KMS-11 (cell line): ENCODE data around the gene SLC16A7.

Source experiments
- H2AFZ ChIP-seq: fragments of 200-600 bp; sonication (generic); 2 replicates; pipeline ENCODE4 v1.6.1; 2016; ENCODE audit warnings: antibody characterized with exemption, mixed run types, low read depth
- H3K27ac ChIP-seq: fragments of 200-600 bp; sonication (generic); 2 replicates; pipeline ENCODE4 v1.6.1; 2016; ENCODE audit warnings: mild to moderate bottlenecking, mixed run types
- H3K27me3 ChIP-seq: fragments of 200-600 bp; sonication (generic); 2 replicates; pipeline ENCODE4 v1.6.1; 2017; ENCODE audit warnings: mild to moderate bottlenecking, low read depth, mixed run types, moderate library complexity; ENCODE audit not compliant: insufficient read depth
- H3K36me3 ChIP-seq: fragments of 200-600 bp; sonication (generic); 2 replicates; pipeline ENCODE4 v1.6.1; 2017; ENCODE audit warnings: mild to moderate bottlenecking, mixed run types; ENCODE audit not compliant: insufficient read depth
- H3K4me1 ChIP-seq: fragments of 200-600 bp; sonication (generic); 2 replicates; pipeline ENCODE4 v1.6.1; 2016; ENCODE audit warnings: mild to moderate bottlenecking, low read depth, mixed run types; ENCODE audit not compliant: poor library complexity, severe bottlenecking
- H3K4me2 ChIP-seq: fragments of 200-600 bp; sonication (generic); 2 replicates; pipeline ENCODE4 v1.7.0; 2016; ENCODE audit warnings: mild to moderate bottlenecking, mixed run types
- H3K4me3 ChIP-seq: fragments of 200-600 bp; sonication (generic); IDR thresholded peaks from 2 replicates; pipeline ENCODE4 v1.6.1; 2017; ENCODE audit warnings: low read depth, low read length, mixed read lengths; ENCODE audit not compliant: insufficient read depth
- H3K79me2 ChIP-seq: fragments of 200-600 bp; sonication (generic); 2 replicates; pipeline ENCODE4 v1.6.1; 2016; ENCODE audit warnings: low read depth, mixed run types; ENCODE audit not compliant: insufficient read depth
- H3K9ac ChIP-seq: fragments of 200-600 bp; sonication (generic); 2 replicates; pipeline ENCODE4 v1.6.1; 2016; ENCODE audit warnings: mild to moderate bottlenecking, mixed run types
- H4K20me1 ChIP-seq: fragments of 200-600 bp; sonication (generic); 2 replicates; pipeline ENCODE4 v1.6.1; 2016; ENCODE audit warnings: mild to moderate bottlenecking, mixed run types; ENCODE audit not compliant: insufficient read depth
- TF ChIP-seq, protein P1 (sequence below): fragments of 200-600 bp; sonication (generic); conservative IDR thresholded peaks from 2 replicates; pipeline ENCODE4 v1.6.1; 2017; ENCODE audit warnings: low read depth, mild to moderate bottlenecking, antibody characterized with exemption, low read length, moderate library complexity, mixed read lengths

Gene SLC16A7

DNA sequence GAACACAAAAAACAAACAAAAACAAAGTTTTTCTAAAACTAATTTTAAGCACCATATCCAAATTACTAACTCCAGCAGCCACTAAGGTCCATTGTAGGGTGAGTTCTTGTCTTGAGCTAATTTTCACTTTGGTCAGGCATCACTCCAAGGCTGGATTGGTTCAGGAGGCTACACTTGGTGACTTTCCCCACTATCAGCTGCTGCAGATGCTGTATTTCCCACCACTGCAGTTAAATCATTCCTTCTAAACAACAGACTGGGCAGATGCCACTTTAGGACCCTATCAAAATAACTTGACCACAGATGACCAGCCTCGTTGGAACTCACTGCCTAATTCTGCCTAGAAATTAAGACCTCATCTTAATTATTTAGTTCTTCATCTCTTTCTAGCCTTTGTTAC is 140.5 kb downstream of the SLC16A7 start:
- TF ChIP-seq, protein P1, sequence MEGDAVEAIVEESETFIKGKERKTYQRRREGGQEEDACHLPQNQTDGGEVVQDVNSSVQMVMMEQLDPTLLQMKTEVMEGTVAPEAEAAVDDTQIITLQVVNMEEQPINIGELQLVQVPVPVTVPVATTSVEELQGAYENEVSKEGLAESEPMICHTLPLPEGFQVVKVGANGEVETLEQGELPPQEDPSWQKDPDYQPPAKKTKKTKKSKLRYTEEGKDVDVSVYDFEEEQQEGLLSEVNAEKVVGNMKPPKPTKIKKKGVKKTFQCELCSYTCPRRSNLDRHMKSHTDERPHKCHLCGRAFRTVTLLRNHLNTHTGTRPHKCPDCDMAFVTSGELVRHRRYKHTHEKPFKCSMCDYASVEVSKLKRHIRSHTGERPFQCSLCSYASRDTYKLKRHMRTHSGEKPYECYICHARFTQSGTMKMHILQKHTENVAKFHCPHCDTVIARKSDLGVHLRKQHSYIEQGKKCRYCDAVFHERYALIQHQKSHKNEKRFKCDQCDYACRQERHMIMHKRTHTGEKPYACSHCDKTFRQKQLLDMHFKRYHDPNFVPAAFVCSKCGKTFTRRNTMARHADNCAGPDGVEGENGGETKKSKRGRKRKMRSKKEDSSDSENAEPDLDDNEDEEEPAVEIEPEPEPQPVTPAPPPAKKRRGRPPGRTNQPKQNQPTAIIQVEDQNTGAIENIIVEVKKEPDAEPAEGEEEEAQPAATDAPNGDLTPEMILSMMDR, result no peak
- Histone ChIP-seq H3K79me2 (no peaks in the 10 kb centered on the region), H3K4me3 (no peak overlapping the region), H3K36me3 (no peaks in the 10 kb centered on the region), H3K4me2 (no peak overlapping the region), H4K20me1 (no peaks in the 10 kb centered on the region), H3K27me3 (no peaks in the 10 kb centered on the region), H3K9ac (no peak overlapping the region), H2AFZ (no peak overlapping the region), H3K27ac (no peak overlapping the region), H3K4me1 (peaks cover 3% of the 10 kb centered on the region)

DNA sequence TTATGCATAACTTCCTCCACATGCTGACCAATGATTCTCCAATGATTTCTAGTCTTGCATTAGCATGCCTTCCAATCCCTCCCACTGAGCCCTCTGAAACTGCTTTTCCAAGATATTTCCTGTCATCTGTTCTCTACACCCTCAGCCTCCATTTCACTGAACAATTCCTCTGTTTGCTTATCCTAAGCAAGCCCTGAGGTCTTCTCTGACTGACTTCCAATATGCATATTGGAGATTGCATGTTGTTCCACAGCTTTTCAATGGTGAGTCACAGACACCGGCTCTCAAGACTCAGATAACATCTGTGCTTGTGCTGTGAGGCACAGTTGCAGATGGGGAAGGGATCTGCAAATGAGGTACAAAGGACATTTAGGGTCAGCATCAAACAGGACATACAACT is 141.0 kb downstream of the SLC16A7 start:
- H3K4me3 ChIP-seq, result no peak overlapping the region
- H3K9ac ChIP-seq, result no peak overlapping the region
- H3K36me3 ChIP-seq, result no peaks in the 10 kb centered on the region
- no peak overlapping the region for H3K27ac ChIP-seq
- H3K27me3 ChIP-seq, result no peaks in the 10 kb centered on the region
- no peaks in the 10 kb centered on the region for H4K20me1 ChIP-seq
- peaks cover 3% of the 10 kb centered on the region for H3K4me1 ChIP-seq
- H2AFZ ChIP-seq, result no peak overlapping the region
- no peaks in the 10 kb centered on the region for H3K79me2 ChIP-seq
- H3K4me2 ChIP-seq, result no peak overlapping the region
- TF ChIP-seq, protein P1, result no peak

DNA sequence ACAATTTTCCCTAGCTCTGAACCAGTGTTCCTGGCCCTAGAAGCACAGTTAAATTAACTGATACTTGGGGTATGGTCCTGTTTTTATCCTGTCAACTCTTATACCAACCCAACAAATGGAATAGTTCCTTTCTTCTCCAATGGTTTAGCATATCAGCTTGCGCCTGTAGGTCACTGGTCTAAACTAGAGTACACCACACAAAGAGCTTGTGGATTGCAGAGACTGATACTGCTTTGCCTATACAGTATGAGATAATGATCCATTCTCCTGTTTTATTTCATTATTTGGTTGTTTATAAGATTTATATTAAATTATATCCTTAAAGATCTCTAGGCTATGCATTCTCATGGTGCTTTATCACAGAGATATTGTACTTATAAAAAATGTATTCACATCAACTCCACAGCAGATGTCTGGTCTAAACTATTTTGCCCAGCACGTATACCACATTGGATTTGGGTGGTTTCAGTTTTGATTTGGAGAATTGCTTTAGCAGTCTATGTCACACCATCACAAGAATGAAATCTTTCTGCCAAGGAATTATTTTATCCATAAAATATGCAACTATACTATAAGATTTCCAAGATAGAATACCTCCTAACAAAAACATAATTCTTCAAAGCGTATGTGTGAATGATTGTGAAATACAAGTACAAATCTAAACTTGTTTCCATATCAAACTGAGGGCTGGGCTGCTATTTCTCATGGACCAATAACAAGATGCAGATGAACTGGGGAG is 142.1 kb downstream of the SLC16A7 start:
- no peak overlapping the region for H3K4me2 ChIP-seq
- H3K9ac ChIP-seq, result no peak overlapping the region
- no peaks in the 10 kb centered on the region for H3K36me3 ChIP-seq
- H3K4me3 ChIP-seq, result no peak overlapping the region
- H3K4me1 ChIP-seq, result peaks cover 3% of the 10 kb centered on the region
- no peaks in the 10 kb centered on the region for H3K79me2 ChIP-seq
- H4K20me1 ChIP-seq, result no peaks in the 10 kb centered on the region
- no peak overlapping the region for H3K27ac ChIP-seq
- TF ChIP-seq, protein P1, result no peak
- no peaks in the 10 kb centered on the region for H3K27me3 ChIP-seq
- H2AFZ ChIP-seq, result no peak overlapping the region

DNA sequence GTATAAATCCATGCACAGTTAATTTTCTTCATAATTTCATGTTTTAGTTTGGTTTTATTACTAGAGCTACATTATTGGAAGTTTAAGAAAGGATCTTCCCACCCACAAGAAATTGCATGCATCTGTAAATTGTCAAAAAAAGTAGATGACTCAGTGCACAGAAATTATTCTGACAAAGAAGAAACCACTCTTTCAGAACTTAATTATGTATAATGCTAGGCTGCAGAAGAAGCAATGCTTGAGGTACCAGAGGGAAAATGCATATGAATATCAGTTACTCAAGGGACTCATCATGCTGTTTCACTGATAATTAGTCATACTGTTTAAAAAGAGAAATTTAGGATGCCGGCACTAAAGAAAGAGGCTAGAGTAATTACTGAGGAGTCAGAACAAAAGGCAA is 147.0 kb downstream of the SLC16A7 start:
- TF ChIP-seq, protein P1, result no peak

More for the DNA sequence above, 147.0 kb downstream of the SLC16A7 start:
- no peak overlapping the region for H3K4me2 ChIP-seq
- H2AFZ ChIP-seq, result no peak overlapping the region
- H3K27me3 ChIP-seq, result no peaks in the 10 kb centered on the region
- H3K36me3 ChIP-seq, result no peaks in the 10 kb centered on the region
- no peaks in the 10 kb centered on the region for H4K20me1 ChIP-seq
- no peaks in the 10 kb centered on the region for H3K79me2 ChIP-seq
- H3K27ac ChIP-seq, result no peak overlapping the region
- no peak overlapping the region for H3K4me3 ChIP-seq
- H3K9ac ChIP-seq, result no peak overlapping the region
- H3K4me1 ChIP-seq, result peaks cover 3% of the 10 kb centered on the region
